NT2/D1 (cell line): ENCODE data around the gene VPS45.
"Not testable (repeated sequence)": the region's sequence is repeated elsewhere in the genome, so short reads cannot be mapped to it uniquely, and the experiment has no call there.

Source experiments
- DNase-seq: peaks from one replicate; pipeline ENCODE4 v3.0.0-alpha.2; 2011; ENCODE audit warnings: low read depth, low spot score
- H3K27me3 ChIP-seq: 2 replicates; pipeline ENCODE4 v1.6.0; 2011; ENCODE audit warnings: mild to moderate bottlenecking; ENCODE audit not compliant: insufficient read length, insufficient read depth
- H3K36me3 ChIP-seq: 2 replicates; pipeline ENCODE4 v1.6.1; 2011; ENCODE audit warnings: mild to moderate bottlenecking, low read length, mixed read lengths; ENCODE audit not compliant: insufficient read depth, insufficient read length
- H3K4me1 ChIP-seq: 2 replicates; pipeline ENCODE4 v1.5.1; 2011; ENCODE audit not compliant: insufficient read depth, insufficient read length
- H3K4me3 ChIP-seq: 2 replicates; pipeline ENCODE4 v1.5.1; 2011; ENCODE audit warnings: low read depth; ENCODE audit not compliant: insufficient read length
- H3K9ac ChIP-seq: 2 replicates; pipeline ENCODE4 v1.6.0; 2011; ENCODE audit warnings: low read depth; ENCODE audit not compliant: insufficient read length
- H3K9me3 ChIP-seq: 2 replicates; pipeline ENCODE4 v1.5.1; 2011; ENCODE audit warnings: mild to moderate bottlenecking, low read length; ENCODE audit not compliant: insufficient read depth
- SUZ12 ChIP-seq: IDR thresholded peaks from 2 replicates; pipeline ENCODE4 v1.6.1; 2011; ENCODE audit not compliant: insufficient read length, insufficient read depth; ENCODE audit errors: extremely low read depth
- YY1 ChIP-seq: IDR thresholded peaks from 2 replicates; pipeline ENCODE4 v1.6.1; 2011; ENCODE audit not compliant: insufficient read length, insufficient read depth
- ZNF274 ChIP-seq: IDR thresholded peaks from 2 replicates; pipeline ENCODE4 v1.6.1; 2011; ENCODE audit warnings: mild to moderate bottlenecking, low read depth, low read length

Gene VPS45

DNA sequence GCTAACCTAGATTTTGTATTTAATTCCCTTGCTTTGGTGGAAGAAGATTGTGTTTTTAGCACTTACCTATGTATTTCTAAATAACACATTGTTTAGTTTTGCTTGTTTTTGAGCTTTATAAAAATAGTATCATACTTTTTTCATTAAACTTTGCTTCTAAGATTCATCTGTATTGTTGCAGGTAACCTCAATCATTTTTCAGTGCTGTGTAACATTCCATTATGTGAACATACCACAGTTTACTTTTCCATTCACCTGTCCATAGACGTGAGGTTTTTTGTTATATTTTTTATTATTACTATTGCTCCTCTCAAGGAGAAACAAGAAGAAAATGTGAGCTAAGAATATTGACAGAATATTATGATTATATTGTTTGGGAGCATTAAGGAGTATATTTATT, 67.0 kb downstream of the VPS45 start:
- H3K27me3 ChIP-seq = no peaks in the 10 kb centered on the region
- TF ChIP-seq ZNF274 = no peak
- TF ChIP-seq SUZ12 = no peak
- no peak for TF ChIP-seq YY1
- H3K36me3 ChIP-seq = no peaks in the 10 kb centered on the region
- no peaks in the 10 kb centered on the region for H3K4me1 ChIP-seq
- H3K9ac ChIP-seq = no peak overlapping the region
- H3K9me3 ChIP-seq = no peaks in the 10 kb centered on the region
- DNase-seq = no peak
- H3K4me3 ChIP-seq = no peak overlapping the region

DNA sequence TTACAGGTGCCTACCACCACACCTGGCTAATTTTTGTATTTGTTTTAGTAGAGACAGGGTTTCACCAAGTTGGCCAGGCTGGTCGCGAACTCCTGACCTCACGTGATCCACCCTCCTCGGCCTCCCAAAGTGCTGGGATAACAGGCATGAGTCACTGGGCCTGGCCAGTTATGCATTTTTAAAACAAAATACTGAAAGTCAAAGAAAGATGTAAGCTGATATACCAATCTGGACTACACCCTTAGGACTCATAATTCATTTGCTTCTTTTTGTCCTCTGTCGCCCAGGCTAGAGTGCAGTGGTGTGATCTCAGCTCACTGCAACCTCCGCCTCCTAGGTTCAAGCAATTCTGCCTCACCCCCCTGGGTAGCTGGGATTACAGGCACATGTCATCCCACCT, 67.8 kb downstream of the VPS45 start:
- DNase-seq, H3K36me3 ChIP-seq, H3K9ac ChIP-seq, H3K27me3 ChIP-seq, H3K9me3 ChIP-seq, H3K4me1 ChIP-seq, H3K4me3 ChIP-seq: not testable (repeated sequence)

GRCh38 chr1:150138044-150138443, 70.5 kb downstream of the VPS45 start:
- Histone ChIP-seq H3K9ac (no peak overlapping the region), H3K4me1 (no peaks in the 10 kb centered on the region), H3K36me3 (no peaks in the 10 kb centered on the region), H3K4me3 (no peak overlapping the region), H3K9me3 (no peaks in the 10 kb centered on the region), H3K27me3 (no peaks in the 10 kb centered on the region)
- no peak for TF ChIP-seq YY1
- no peak for TF ChIP-seq ZNF274
- TF ChIP-seq SUZ12 = no peak
- DNase-seq = no peak

DNA sequence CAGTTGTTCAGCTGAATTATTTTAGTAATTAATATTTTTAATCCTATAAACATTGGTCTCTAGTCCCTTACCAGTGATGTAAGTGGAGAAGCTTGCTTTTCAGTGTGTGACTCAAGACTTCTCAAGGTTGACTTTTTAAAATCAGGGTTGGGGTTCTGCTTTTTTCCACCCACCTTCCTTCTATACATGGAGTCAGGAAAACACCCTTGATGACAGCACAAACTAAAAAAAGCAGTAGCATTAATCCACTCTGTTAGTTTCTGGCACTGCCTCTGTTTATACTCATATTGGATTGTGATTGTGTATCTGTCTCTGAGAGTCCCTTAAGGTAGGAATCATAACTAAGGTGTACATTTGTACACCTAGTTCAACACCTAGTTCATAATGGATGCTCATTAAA, 73.9 kb downstream of the VPS45 start:
- DNase-seq = no peak
- Histone ChIP-seq H3K4me1 (no peaks in the 10 kb centered on the region), H3K27me3 (no peaks in the 10 kb centered on the region), H3K9ac (no peak overlapping the region), H3K4me3 (no peak overlapping the region), H3K9me3 (no peaks in the 10 kb centered on the region), H3K36me3 (no peaks in the 10 kb centered on the region)
- no peak for TF ChIP-seq YY1

DNA sequence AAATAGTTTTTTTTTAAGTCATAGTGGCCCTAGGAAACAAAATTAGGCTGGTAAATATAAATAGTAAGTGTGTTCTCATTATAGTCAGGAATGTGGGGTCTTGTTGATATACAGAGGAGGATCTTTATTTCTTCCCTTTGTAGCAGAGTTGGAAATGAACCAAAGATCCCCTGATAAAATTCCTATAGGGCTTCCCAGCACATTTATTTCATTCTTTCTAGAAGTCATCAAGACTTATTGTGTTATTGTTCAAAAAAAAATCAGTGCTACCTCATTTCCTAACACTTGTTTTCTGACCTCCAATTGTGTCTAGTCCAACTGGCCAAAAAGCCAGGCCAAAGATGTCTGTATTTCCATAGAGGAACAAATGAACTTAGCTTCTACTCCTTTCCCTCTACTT, 74.5 kb downstream of the VPS45 start:
- Histone ChIP-seq H3K27me3 (peaks cover 2% of the 10 kb centered on the region), H3K4me1 (no peaks in the 10 kb centered on the region), H3K9ac (no peak overlapping the region), H3K9me3 (no peaks in the 10 kb centered on the region), H3K36me3 (no peaks in the 10 kb centered on the region), H3K4me3 (no peak overlapping the region)
- DNase-seq = no peak
- no peak for TF ChIP-seq ZNF274
- no peak for TF ChIP-seq SUZ12
- no peak for TF ChIP-seq YY1

DNA sequence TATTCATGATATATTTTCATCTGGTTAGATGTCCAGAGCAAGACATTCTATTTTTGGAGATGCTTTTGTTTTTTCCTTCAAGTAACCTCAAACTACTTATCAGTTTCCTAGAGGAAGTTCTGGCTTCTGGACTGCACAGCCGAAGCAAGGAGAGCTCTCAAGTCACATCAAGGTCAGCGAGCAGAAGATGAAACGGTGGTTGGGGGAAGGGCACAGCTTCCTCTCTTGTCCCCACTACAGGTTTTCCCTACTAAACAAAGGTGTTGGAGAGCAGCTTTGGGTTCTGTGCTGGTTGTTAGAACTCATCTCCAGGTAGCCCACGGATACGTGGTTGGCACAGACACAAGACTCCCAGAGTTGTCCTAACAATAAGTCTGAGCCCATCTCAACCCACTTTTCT, 77.0 kb downstream of the VPS45 start:
- H3K36me3 ChIP-seq = no peaks in the 10 kb centered on the region
- H3K9ac ChIP-seq = no peak overlapping the region
- TF ChIP-seq ZNF274 = no peak
- peaks cover 24% of the 10 kb centered on the region for H3K27me3 ChIP-seq
- no peak for DNase-seq
- no peaks in the 10 kb centered on the region for H3K9me3 ChIP-seq
- H3K4me1 ChIP-seq = no peaks in the 10 kb centered on the region
- no peak overlapping the region for H3K4me3 ChIP-seq

DNA sequence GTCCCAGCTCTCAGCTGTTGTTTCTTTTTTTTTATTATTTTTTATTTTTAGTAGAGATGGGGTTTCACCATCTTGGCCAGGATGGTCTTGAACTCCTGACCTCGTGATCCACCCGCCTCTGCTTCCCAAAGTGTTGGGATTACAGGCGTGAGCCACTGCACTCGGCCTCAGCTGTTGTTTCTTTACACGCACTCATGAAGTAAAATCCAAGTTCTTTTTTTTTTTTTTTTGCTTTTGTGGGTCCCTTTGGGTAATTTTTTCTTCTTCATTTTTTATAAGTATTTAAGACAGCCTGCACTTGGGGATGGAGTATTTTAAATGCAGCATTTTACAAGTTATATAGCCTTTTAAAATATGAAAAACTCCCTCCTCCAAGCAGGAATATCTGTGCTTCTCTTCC, 78.4 kb downstream of the VPS45 start:
- H3K4me1 ChIP-seq, H3K9me3 ChIP-seq, DNase-seq, H3K4me3 ChIP-seq, H3K36me3 ChIP-seq, H3K9ac ChIP-seq: not testable (repeated sequence)
- H3K27me3 ChIP-seq = peaks cover 24% of the 10 kb centered on the region

DNA sequence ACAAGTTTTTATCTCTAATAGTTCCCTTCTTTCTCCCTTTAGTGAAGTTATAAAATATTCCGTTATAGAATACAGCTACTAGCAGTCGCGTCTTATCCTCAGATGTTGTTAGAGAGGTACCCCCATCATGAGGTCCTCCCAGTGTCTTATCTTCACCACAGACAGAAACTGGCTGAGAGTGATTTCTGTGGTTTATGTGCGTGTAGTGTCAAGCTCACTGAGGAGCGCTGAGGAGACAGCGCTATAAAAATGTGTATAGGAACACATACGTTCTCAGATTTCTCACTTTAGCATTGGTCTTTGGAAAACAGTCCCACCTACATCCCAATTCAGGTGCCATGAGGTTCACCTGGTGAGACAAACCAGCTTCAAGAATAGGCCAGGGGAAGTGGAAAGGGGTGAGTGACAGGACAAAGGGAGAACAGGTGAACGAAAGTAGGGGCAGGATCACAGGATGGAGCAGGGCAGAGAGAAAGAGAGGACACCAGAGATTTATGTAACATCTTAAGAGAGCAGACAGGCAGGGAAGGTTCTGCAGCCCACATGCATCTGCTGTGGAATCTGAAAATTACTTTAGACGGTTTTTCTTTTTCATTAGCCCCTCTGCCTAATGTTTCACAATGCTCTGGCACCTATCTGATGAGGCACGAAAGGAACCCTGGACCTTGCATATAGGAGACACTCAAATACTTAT, 79.4 kb downstream of the VPS45 start:
- Histone ChIP-seq H3K4me1 (peaks cover 6% of the 10 kb centered on the region), H3K9me3 (no peaks in the 10 kb centered on the region), H3K9ac (no peak overlapping the region), H3K4me3 (no peak overlapping the region), H3K36me3 (peaks cover 8% of the 10 kb centered on the region), H3K27me3 (peaks cover 24% of the 10 kb centered on the region)
- TF ChIP-seq ZNF274 (no peak), YY1 (no peak), SUZ12 (no peak)
- DNase-seq = no peak
